ENCODE results near the gene PKN2.
"Not testable (repeated sequence)": the region's sequence is repeated elsewhere in the genome, so short reads cannot be mapped to it uniquely, and the experiment has no call there.

PKN2 gene

GRCh38 chr1:88680471-88680870 is 3.6 kb upstream of the PKN2 start:
- no peak for DNase-seq (ENCODE audit: low read depth in 3 of 3)

DNA sequence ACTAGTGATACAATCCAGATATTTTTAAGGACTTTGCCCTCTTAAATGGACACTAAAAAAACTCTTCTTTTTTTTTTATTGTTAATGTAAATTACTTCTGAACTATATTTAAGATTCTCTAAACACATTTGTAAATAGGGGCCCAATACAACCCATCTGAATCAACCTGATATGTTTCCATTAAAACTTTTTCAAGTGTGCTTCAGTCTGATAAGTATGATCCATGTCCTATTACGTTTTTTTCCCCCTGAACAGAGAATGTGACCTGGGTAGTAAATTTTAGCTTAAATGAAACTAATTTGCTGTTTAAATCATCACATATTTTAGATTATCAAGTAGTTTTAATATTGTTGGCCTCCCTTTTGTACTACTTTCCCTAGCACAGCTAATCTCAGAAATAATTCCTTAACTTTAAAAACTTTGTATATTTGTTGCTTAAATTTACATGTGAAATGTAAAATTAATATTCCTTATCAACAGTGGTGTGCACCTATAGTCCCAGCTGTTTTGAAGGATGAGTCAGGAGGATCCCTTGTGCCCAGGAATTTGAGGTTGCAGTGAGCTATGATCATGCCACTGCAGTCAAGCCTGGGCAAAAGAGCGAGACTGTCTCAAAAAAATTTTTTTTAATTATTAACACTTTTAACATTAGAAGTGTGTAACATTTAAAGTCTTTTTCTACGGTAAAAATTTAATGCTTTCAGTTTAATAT is 3.0 kb upstream of the PKN2 start:
- DNase-seq (ENCODE audit: low read depth in 3 of 3): no peak

- peak; percentile 18 to 60 (median 25) for DNase-seq (ENCODE audit: low read depth in 3 of 3)
These were observed 597 bp downstream of the PKN2 start for GRCh38 chr1:88684482-88685258.

DNA sequence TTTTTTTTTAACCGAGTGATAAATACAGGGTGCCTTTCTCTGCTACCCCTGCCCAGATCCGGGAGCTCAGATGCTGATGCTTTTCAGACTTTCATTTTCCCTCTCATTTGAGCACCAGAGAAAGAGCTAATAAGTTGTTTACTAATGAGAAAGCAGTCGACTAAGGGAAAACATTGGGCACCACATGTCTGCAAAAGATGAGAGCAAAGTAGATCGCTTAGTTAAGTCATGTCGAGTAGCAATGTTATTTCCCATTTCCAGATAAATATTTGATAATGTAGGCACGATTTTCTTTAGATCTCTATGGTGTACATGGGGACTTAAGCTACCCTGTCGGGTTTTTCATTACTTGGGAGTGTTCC is 1.2 kb downstream of the PKN2 start:
- DNase-seq (ENCODE audit: low read depth in 3 of 3): no peak

DNA sequence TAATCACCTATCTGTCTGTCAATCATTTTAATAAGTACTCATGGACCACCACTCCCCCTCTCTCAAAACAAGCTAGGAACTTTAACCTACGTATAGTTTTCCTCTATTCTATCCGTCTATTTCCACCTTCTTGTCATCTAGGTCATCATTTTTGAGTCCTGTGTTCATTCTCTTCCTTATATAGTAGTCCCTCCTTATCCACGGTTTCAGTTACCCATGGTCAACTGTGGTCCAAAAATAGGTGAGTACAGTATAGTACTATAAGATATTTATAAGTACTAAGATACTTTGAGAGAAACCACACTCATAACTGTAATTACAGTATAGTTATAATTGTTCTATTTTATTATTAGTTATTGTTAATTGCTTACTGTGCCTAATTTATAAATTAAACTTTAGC is 7.5 kb downstream of the PKN2 start:
- DNase-seq (ENCODE audit: low read depth in 3 of 3): no peak

- no peak for DNase-seq (ENCODE audit: low read depth in 3 of 3)
These were observed 11.7 kb downstream of the PKN2 start for GRCh38 chr1:88695781-88696180.

DNA sequence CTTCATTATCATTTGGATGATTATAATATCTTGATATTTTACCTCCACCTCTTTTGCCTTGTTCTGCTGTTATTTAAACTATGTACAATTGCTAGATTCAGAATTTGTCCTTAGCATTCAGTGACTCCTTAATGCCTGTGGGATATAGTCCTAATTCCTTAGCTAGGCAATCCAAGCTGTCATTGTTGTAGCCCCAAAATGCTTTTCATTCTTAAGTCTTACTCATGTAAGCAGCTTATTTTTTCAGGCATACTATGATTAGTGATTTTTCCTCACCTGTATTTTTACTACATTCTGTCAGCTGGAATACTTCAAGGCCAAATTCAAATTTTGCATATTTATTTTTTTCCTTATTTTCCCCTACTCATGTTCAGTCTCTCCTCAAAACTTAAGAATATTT is 13.4 kb downstream of the PKN2 start:
- DNase-seq (ENCODE audit: low read depth in 3 of 3): no peak

DNA sequence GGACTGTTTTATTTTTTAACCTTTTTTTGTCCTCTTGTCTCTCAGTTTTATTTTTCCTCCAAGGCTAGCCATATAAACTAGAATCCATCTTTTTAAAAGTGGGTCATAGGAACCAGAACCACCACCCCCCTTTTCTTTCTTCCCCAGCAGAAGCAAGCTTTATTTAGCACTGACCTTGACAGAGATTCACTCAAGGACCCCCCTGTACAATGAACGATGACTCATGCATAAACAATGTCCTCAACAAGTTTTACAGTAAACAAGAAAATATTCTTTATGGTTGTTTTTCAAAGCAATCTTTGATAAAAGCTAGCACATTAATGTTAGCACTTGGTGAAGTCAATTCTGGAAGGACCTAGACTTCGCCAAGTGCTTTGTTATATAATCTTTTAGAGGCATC is 14.1 kb downstream of the PKN2 start:
- DNase-seq (ENCODE audit: low read depth in 3 of 3): no peak

- DNase-seq (ENCODE audit: low read depth in 3 of 3): no peak
These were observed 14.7 kb downstream of the PKN2 start for GRCh38 chr1:88698764-88699163.

DNA sequence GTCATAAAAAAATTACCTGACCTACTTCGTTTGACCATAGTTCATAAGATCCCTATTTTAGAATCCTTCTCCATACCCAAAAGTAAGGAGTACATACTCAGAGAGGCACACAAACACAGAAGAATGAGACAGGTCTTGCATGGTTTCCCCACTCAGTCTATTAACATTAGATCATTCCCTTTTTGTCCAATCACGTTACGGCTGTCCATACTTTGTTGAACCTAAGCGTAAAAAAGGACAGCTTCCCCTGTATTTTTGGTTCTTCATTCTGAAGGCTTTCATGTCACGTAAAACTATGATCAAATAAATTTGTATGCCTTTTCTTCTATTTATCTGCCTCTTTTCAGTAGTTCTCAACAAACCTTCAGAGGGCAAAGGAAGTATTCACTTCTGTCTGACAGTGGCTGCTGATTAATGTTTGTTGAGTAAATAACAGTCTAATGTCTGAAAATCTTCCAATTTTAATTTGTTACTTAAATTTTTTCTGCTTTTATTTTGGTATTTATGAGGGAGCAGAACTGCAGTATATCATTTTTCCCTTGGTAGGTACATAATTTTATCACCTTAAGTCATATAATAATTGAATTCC is 16.4 kb downstream of the PKN2 start:
- no peak for DNase-seq (ENCODE audit: low read depth in 3 of 3)

DNA sequence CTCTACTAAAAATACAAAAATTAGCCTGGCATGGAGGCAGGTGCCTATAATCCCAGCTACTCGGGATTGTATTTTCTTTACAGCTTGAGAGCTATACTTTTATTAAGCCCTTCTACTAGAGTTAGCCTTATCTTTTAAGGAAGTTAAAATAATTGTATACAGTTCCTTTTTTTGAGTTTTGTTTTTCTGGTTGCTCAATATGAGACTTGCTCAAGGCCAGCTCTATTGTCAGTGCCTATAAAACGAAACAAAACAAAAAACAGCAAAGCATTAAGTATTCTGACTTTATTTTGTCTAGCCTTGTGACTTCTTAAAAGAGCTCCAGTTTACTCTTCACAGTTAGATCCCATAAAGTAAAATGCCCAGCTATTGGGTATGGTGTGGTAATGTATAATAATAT is 17.2 kb downstream of the PKN2 start:
- no peak for DNase-seq (ENCODE audit: low read depth in 3 of 3)

DNA sequence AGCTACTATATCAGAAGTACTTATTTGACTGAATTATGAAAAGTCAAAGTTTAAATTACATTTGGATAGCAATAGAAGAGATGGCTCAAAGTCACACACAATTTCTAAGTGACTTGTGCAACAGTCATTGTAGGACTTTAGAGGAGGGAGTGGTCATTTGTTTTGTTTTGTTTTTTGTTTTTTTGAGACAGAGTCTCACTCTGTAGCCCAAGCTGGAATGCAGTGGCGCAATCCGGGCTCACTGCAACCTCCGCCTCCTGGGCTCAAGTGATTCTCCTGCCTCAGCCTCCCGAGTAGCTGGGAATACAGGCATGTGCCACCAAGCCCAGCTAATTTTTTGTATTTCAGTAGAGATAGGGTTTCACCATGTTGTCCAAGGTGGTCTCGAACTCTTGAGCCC is 17.7 kb downstream of the PKN2 start:
- not testable (repeated sequence) for DNase-seq (ENCODE audit: low read depth in 3 of 3)

DNA sequence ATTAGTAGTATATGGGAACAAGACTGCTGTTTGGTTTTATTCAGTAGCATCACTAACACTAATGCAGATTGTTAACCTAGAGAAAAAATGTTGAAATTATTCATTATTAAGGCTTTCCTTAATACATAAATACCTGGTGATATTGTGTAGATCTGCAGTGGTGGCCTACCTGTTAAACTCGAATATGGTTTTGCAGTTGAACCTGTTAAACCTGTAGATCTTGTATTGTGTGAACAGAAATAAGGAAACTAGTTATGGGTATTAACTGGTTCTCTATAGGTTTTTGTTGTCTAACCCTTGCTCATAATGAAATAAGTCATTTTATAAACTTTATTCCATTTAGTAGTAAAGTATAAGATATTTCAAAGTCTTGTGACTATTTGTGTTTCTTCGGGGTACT is 23.9 kb downstream of the PKN2 start:
- DNase-seq (ENCODE audit: low read depth in 3 of 3): no peak

GRCh38 chr1:88712907-88713306 is 28.8 kb downstream of the PKN2 start:
- DNase-seq (ENCODE audit: low read depth in 3 of 3): not testable (repeated sequence)

DNA sequence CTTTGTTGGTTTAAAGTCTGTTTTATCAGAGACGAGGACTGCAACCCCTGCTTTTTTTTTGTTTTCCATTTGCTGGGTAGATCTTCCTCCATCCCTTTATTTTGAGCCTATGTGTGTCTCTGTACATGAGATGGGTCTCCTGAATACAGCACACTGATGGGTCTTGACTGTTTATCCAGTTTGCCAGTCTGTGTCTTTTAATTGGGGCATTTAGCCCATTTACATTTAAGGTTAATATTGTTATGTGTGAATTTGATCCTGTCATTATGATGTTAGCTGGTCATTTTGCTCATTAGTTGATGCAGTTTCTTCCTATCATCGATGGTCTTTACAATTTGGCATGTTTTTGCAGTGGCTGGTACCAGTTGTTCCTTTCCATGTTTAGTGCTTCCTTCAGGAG is 32.5 kb downstream of the PKN2 start:
- DNase-seq (ENCODE audit: low read depth in 3 of 3): not testable (repeated sequence)

GRCh38 chr1:88722492-88722891 is 38.4 kb downstream of the PKN2 start:
- DNase-seq (ENCODE audit: low read depth in 3 of 3): no peak

DNA sequence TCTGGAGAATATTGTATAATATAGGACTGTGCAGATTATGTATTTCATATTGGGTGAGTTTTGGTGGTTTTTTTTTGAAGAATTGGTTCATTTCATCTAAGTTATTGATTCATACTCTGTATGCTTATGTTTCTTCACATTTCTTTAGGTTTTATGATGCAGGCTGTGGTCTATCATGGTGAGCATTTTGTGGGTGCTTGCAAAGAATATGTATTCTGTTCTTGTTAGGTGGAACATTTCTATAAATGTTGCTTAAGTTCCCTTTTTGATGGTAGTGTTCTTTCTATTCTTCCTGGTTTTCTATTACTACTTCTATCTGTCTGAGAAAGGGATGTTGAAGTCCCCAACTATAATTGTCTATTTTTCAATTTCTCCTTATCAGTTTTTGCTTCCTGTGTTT is 42.6 kb downstream of the PKN2 start:
- no peak for DNase-seq (ENCODE audit: low read depth in 3 of 3)

GRCh38 chr1:88727205-88727604 is 43.1 kb downstream of the PKN2 start:
- DNase-seq (ENCODE audit: low read depth in 3 of 3): no peak

GRCh38 chr1:88729297-88729696 is 45.2 kb downstream of the PKN2 start:
- DNase-seq (ENCODE audit: low read depth in 3 of 3): no peak

GRCh38 chr1:88730132-88730675 is 46.1 kb downstream of the PKN2 start:
- DNase-seq (ENCODE audit: low read depth in 3 of 3): no peak

- no peak for DNase-seq (ENCODE audit: low read depth in 3 of 3)
These were observed 46.9 kb downstream of the PKN2 start for GRCh38 chr1:88730995-88731394.

DNA sequence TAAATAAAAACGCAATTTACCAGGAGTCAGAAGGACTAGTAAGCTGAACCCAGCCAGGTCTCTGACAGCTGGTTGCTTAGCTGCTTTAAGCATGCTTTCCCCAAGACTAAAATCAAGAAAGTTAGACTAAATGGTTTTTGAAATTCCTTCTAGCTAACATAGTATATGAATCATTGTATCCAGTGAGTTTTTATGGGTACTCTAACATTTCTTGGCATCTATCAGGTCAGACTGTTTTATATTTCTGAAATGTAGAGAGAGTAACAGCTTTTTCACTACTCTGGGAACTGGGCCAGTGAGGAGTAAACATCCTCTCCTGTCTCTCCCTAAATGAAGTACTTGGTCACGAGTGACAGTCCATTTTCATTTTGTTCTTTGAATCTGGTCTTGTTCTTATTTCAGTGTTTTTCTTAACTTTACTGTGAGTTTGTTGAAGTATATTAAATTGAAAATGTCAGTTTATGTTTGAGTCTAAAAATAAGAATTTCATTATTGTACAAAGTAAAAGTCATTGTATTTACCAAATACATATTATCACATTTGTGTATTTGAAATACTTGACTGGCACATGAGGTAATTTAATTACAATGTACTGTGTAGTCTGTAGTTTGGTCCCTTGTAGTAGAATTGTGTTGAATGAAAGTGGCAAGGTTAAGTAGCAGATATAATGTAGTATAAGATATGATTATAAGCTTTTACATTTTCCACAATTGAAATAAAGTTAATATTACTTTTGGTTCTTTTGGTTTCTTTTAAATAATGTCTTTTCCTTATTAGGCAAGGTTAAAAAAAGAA is 47.6 kb downstream of the PKN2 start:
- no peak for DNase-seq (ENCODE audit: low read depth in 3 of 3)

Measured in stimulated activated CD4-positive, alpha-beta T cell treated with anti-CD3 and anti-CD28 coated beads, TNF-alpha, amount 100 ng/mL, for 24 hours (primary cell).